NCI-H187 treated with DMSO at 0.1 percent for 48 hours (cell line): ENCODE data around the gene IL17F.
"Not testable (repeated sequence)": the region's sequence is repeated elsewhere in the genome, so short reads cannot be mapped to it uniquely, and the experiment has no call there.

Experiments
- DNase-seq: peaks from one replicate; lab custom pipeline; 2025; lab: John Stamatoyannopoulos, UW

The IL17F gene

DNA sequence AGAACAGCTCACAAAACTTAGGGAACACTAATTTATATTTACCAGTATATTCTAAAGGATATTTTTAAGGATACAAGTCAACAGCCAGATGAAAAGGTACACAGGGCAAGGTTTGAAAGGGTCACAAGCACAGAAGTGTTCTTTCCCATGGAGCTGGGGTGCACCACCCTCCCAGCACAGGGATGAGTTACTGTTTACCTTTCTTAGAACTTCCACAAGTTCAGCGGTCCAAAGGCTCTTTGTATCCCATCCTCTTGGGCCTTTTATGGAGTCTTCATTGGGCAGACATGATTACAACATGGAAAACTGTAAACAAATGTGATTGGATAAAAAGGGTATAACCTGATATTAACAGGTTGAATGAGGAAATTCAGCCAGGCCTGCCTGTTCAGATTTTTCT, 1.1 kb upstream of the IL17F start:
- no peak for DNase-seq

DNA sequence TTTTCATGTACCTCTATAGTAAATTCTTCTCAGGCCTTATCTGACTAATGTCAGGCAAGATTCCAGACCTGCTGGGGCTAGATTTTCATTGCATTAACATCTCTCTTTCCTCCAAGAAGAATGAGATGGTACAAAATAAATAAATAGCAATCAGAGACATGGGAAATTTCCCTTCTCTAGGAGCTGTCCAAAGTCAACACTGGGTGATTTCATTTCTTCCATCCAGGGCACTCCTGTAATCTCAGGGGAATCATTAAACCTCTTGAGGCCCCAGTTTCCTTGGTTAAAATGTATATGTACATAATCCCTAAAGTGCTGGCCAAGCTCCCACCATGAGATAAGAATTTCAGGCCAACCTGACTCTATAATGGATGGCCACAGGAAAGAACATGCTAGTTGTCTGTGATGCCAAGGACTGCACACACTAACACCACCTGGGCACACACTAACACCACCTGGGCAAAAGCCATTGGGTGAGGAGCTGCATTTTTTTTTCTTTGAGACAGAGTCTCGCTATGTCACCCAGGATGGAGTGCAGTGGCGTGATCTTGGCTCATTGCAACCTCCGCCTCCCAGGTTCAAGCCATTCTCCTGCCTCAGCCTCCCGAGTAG, 912 bp downstream of the IL17F start:
- no peak for DNase-seq

DNA sequence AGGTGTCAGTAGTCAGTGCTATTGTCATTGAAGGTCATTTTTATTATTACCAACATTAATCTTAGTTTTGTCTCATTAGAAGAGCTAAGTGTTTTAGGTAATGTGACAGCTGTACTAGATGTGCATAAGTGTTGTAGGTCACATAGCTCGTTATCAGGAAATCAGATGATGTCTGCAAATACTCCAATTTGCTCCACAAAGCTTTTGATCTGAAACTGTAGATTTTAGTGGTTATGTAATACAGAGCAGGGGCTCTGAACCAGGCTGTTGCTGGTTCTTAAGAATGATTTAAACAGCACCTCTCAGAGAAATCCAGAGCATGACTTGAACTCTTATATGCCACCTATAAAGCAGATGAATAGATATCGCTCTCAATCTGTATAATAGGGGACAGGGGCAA, 2.5 kb downstream of the IL17F start:
- no peak for DNase-seq

DNA sequence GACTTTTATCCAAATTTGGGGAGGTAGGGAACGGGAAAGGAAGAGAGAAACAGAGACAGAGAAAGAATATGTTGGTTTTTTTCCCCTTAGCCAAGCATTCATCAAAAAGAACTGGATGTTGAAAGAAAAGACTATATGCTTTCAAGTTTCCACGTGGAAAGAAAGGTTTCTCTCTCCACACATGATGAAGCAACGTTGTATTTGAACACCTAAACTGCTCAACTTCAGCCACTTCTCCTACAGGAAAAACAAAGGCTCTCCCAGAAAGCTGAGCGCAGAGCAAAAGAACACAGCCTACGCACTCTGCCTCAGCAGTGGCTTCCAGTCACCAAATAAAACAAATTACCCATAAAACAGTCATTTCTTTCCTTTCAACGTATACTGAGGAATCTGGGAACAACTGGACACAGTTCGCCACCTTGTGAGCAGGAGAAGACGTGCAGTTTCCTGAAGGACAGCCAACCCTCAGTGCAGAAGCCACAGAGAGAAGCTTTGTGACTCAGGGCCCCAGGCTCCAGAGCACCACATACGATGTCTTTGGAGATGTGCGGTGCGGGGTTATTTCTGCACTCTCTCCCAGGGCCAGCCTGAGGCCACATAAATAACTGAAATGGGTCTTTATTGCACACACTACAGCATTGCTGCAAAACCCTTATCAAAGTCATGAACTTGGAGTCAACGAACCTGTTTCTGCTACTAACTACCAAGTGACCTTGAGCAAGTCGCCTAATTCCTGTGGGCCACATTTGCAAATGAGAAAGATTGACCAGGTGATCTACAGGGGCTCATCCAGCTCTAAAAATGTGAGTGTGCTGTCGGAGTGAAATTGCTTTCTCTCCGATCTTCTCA, 10.1 kb downstream of the IL17F start:
- no peak for DNase-seq

DNA sequence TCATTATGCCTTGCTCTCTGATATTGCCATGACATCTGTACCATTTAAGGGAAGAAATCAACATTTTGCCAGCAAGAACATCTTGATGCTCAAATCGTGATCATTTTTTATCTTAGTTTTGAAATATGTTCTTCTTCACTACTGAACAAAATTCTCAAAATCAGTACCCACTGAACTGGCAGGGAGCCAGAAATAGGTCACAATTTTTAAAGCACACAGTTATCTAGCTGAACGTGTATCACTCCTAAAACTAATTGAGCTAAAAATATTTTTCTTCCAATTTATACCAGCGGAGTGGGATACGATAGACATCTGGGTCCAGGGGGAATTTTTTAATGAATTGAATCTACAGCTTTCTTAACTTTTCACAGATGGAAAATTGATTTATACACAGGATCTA, 11.3 kb downstream of the IL17F start:
- no peak for DNase-seq

DNA sequence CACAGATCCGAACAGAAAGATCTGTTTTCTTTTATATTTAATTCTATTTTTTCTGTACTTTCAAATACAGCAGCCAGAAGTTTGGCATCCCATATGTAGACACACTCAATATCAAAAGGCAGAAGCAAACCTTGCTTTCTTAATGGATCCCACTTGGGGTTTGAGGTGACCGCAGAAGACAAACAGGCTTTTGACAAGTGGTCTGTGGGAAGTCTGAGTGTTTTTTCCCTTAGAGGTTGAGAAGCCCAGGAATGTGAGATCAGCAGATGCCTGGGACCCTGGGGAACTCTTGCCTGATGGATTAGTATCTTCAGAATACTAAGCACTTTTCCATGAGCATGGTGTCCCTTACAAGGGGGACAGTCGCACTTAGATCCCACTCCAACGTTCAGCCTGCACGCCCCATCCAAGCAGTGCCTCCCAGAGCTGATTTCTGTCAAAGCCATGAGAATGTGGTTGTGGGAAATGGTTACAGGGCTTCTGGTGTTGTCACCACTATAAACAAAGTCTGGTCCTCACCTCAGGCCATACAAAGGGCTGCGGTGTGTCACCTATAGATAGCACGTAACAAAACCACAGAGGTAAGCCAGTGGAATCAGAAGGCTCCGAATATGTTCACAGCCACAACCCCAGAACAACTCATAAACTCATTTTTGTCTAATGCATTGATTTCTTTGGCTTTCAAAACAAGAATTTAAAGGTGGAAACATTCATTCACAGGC, 12.7 kb downstream of the IL17F start:
- DNase-seq = no peak

DNA sequence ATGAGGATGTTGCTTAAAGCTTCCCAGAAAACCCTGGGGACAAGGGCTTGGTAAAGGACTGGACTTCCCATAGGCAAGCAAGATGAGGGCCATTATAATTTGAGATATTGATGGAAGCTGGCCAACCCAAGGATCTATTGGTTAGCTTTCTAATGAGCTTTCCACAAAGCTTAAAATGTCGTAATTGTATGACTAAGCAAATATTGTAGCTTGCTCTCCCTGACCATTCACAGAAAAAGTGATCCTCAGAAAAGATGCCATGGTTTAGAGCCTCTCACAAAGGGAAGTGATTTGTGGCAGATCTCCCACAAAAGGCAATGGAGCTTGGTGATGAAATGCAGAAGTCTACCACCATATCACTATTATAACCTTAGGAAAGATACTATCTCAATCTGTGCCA, 13.6 kb downstream of the IL17F start:
- no peak for DNase-seq

DNA sequence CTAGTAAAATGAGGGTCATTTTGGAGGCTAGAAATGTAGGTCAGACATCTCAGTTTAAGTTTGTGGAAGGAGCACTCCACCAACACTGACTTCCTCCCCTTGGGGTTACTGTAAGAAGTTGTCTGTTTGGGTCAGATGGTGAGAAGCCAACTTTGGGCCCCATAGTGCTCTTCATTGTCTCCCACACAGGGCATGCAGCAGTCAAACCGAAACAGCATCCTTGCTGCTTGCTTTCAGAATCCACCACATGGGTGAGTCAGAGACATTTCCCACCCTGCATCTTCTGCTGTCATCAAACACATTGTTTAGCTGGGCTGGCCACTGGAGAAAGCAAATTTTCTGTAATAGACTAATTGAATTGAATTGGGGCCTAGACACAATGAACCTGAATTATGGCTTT, 16.8 kb downstream of the IL17F start:
- DNase-seq = no peak

DNA sequence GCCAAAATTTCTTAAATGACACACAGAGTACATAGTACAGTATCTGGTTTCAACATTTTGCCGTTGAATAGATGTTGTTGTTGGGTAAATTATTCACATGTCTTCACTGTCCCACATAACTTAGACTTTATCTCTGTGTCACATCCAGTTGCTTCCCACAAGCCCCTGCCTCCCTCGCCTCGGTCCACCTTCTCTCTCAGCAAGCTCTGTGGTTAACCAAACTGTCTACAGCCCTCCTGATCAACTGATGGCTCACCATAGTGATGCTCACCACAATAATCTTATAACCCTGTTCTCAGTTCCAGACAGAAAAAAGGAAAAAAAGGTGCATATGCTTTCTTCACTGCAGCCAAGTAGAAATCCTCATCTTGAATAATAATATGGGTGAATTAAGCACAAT, 23.0 kb downstream of the IL17F start:
- DNase-seq = no peak

DNA sequence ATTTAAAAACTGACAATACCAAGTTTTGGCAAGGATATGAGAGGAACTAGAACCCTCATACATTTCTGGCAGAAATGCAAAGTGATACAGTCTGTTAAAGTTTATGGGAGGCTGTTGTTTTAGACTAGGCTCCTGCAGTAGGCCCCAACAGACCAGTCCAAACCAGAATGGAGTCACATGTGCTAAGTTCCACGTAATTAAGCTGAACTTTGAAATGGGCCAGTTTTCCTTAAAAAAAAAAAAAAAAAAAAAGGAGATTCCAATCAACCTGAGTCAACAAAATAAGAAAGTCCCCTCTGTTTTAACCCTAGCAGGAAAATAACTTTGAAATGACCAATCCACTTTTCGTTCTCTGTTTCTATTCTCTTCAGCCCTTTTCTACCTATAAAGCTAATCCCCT, 26.5 kb downstream of the IL17F start:
- DNase-seq = no peak

DNA sequence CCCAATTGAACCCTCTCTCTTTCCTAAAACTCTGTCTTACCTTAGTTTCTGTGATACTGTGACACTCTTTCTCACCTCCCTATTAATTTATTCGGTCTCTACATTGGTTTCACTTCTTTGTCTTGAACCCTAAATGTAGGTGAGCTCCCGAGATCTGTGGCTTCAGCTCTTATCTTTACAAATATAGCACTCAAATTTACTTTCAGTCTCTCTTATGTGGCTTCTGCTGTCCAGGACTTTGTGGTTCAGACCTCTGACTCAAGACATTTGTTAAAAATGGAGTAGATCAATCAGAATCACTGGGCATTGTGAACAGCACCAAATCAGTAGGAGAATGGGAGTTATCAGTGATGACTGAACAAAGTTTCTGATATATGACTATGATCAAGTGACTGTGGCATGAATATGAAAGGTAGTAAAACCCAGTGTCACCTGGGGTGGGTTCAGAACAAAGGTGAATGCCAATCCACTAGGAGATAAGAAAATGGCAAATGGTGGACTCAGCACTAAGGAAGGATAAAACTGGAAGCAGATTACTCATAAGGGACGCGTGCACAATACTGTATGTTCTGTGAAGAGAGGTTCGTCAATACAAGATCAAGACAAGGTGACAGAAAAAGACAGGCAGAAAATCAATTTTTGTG, 27.2 kb downstream of the IL17F start:
- DNase-seq = no peak

DNA sequence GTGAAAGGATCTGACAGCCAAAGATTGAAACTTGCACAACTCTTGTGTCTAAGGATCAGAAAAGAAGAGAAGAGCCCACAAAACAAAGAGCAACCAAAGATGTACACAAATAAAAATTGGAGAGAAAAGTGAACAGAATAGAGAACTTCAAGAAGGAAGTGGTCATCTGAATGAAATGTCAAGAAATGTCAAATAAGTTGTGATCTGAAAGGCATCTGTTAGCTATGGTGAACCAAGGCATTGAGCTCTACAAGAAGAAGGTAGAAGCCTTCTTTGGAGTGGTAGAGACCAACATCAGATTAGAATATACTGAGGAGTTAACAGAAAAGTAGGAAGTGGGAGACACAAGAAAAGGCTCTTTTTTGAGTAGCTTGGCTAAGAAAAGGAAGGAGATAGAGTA, 28.5 kb downstream of the IL17F start:
- no peak for DNase-seq

DNA sequence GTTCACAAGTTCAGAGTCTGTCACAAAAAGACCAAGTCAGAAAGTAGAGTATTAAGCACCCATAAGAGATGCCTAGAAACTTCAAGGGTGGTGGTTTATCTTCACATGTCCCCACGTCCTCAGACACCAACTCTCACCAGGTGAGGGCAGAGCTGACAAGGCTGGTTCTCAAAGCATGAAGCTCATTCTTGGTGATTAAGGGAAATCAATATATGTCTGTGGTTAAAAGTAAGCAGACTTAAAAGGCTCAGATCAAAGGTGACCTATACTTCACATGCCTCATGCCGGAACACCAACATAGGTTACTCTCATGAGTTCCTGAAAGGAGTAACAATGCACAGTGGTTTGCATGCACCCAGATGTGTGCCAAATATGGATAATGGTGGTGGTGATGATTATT, 31.2 kb downstream of the IL17F start:
- DNase-seq = no peak

DNA sequence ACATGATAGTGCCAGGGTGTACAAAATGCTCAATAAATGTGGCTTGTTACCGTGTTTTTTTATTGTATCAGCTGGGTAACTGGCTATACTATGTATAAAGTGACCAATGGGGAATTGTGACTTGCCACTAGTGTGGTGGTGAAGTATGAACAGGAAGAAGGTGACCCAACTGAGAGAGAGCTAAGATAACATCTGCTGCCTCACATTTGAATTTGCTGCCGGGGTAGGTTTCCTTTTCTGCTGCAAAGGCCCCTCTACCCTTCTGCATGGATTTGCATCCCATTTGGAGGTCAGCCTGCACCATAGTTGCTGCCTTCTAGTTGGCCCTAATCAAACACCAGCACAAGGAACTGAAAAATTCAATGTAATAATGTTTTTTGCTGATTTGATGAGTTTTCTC, 34.1 kb downstream of the IL17F start:
- no peak for DNase-seq

DNA sequence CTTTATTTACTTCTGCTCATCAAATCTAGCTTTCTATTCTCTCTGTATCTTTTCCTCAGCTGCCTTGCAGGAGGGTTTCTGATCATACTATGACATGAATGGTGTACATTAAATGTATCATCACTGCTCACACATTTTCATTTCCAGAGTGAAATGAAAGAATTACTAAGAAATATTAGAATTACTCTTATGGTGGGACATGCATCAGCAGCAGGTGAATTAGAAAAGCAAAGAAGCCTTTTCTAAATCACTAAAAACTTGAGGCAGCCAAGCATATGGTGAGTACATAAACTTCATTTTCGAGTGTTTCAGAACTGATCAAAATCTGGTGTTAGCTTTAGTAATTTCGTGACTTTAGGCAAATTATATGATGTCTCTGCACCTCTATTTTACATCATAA, 34.5 kb downstream of the IL17F start:
- DNase-seq = no peak

DNA sequence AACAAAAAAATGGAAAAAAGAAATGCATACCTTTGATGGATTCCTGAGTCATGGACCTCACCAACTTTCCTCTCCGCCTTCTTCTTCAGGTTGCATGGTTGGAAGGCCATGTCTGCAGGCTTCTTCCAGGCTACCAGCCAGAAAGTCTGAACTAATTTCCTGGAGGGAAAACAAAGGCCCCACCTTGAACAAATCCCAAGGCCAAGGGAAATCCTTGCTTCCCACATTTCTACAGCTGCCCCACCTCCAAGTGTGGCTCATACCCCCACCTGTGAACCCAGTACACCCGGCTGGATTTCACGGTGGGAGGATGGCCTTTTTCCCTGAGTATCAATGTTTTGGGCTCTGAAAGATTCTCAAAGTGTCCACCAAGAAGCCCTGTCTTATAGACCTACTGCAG, 35.7 kb downstream of the IL17F start:
- no peak for DNase-seq

DNA sequence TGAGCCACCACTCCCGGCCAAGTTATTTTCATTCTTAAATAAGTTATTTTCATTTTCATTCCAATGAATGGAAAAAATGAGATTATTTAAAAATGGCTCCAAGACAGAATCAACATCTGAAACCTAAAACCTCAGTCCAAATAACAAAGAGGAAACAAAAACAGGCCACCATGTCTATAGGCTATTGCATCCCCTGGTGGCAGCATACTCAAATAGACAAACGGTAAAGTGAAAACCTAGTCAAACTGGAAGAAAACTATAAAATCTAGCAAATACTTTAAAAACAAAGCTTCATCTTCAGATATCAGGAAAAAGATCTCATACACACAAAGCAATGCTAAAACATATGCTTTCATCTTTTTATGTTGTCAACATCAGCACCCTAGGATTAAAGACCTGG, 37.2 kb downstream of the IL17F start:
- DNase-seq = no peak

DNA sequence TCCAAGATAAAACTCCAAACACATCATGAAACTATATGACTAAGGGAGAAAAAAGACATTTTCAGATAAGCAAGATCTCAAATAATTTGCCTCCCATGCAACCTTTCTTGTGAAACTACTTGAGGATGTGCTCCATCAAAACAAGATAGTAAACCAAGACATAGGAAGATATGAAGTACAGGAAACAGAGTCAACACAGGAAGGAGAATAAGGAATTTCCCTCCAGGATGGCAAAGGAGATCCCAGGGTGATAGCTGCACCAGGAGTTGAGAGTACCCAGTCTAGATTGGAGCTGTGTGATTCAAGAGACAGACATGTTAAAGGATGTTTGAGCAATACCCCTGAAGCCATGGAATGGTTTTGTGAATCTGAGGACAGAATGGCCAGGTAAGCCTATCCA, 42.8 kb downstream of the IL17F start:
- no peak for DNase-seq

DNA sequence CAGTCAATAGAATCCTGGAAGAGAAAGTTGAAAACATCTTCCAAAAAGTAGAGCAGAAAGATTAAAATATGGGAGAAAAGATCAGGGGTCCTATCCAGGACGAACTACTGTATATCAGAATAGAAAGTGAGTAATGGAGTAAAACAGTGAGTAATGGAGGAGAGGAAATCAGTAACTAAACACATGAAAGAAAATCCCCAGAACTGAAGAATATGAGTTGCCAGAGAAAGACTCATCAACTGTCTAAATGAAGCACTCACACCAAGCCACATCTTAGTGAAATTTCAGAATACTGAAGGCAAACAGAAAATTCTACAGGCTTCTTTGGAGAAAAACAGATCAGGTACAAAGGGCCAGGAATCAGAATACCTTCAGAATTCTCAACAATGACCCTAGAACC, 43.3 kb downstream of the IL17F start:
- DNase-seq = no peak

DNA sequence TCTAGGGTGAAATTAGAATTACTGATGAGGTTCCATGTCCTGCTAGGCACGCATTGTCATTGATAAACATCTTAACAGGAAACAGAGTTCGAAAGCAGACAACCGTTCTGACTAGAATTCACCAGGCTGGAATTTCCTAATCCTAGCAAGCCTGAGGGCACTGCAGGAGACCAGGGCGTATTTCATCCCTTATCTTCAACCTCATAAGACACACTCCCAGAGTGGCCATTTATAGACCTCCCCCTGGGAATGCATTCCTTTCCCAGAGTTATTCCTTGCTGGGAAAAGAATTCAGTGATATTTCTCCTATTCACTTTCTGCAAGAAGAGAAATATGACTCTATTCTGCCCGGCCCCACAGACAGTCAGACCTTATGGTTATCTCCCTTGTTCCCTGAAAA, 44.2 kb downstream of the IL17F start:
- not testable (repeated sequence) for DNase-seq

DNA sequence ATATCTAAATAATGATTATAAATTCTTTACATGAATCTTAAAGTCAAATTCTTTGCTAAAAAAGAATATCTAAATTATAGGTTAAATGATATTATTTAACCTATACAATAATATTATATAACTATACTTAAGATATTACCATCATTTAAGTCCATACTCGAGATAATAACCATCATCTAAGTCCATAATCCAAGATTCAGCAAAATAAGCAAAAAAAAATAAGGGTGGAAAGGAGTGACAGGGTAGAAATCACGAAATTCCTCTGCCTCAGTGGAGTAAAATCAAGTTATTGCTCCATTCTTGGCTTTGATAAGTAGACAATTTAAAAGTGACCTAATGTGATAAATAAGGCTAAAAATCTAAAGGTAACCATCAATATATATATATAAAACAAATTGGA, 48.4 kb downstream of the IL17F start:
- DNase-seq = no peak

DNA sequence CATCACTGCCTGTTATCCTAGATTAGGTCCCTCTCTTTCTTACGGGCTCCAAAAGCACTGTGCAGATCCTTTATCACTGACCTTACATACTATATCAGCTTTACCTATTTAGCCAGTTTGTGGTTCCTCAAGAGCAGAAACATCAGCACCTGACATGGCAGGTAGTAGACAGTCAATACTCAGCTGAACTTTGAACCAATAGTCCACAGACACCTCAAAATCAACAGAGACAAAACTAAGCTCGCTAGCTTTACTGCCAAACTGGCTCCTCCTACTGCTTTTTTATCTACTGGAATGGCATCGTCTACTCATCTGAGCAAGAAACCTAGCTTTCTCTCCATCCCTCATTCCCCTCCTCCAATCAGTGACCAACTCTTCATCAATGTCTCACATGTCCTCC, 52.5 kb downstream of the IL17F start:
- no peak for DNase-seq

DNA sequence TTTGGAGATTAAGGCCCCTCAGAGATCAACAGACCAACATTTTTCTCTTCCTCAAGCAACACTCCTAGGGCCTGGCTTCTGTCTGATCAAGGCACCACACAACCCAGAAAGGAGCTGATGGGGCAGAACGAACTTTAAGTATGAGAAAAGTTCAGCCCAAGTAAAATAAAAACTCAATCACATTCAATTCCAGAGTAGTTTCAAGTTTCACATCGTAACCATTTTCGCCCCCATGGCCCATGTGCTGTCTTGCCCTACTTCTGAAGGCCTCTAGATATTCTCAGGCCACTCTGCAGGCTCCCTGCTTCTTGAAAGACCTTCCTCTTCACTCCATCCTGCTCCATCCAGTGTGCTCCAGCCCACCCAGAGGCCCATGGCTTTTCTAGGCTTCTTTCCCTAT, 53.9 kb downstream of the IL17F start:
- no peak for DNase-seq
